Measurements from ENCODE around the gene CSH2.

Gene CSH2

DNA sequence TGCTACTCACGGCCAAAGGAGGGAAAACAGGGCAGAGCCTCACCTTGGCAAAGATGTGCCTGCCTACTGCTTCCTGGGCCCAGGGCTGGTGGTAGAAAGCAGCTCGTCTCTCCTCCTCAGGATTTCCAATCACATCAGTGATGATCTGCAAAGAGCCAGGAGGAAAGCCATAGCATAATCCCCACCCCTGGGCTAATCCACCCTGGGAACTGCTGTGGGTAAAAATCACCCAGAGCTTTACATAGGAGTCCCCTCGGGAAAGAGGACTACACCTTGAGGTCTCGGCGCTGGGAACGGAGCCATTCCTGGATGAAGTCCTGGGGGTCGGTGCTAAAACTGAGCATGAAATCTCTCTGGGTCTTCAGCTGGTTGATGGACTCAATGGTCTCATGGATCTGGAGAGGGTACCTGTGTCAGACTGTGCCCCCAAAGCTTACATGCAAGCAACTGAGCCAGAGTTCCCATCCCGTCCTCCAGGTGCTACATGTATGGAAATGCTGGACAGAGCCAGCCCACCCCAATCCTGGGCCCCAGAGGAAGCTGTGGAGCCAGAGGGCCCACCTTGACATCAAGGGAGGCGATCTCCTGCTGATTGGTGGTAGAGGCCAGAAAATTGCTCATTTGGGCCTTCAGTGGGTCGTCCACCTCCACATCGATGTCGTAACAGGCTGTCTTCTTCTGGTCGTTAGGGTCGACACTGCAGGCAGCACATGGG is 40.3 kb downstream of the CSH2 start:
- no peak for DNase-seq

DNA sequence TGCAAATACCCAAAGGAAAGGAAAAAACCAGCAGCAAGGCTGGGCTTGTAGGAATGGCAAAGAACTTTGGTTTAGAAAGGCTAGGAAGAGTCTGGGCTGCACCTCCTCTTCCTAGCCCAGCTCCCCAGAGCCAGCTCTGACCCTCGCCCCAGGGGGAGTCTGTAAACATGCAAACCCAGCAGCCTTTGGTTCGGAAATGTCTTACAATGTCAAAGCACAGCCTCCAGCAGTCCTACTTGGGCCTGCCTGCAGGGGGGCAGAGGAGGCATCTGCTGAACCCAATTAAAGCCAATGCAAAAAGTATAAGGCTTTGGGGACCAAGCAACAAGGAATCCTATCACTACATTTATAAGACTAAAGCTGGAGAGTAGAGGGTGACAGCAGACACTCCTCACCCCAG is 41.0 kb downstream of the CSH2 start:
- no peak for DNase-seq

DNA sequence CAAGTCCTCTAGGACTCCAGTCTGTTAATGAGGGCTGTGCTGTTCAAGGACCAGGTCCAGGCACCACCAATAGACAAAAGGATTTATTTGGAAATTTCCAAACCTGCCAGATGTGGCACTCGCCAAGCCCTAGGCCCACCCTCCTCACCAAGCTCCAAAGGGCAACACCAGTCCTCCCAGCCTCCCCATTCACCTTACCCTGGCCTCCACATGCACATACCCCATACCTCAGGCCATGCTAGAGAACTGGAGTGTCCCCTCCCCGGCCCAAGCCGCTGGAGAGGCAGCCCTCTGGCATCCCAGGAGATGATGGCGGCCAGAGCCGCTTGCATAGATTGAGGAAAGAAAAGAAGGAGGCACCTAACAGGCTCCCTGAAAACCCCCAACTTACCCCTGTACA is 41.5 kb downstream of the CSH2 start:
- no peak for DNase-seq

DNA sequence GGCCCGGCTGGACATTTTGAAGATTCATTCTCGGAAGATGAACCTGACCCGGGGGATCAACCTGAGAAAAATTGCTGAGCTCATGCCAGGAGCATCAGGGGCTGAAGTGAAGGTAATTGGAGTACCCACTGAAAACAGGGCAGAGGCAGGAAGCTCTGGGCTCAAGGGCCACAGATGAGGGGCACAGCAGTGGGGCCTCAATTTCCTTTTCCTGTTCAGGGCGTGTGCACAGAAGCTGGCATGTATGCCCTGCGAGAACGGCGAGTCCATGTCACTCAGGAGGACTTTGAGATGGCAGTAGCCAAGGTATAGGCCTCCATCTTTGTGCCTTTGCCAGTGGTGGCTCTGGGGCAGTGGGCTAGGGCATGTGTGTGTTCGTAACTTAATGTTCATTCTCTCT is 42.0 kb downstream of the CSH2 start:
- DNase-seq, result no peak

DNA sequence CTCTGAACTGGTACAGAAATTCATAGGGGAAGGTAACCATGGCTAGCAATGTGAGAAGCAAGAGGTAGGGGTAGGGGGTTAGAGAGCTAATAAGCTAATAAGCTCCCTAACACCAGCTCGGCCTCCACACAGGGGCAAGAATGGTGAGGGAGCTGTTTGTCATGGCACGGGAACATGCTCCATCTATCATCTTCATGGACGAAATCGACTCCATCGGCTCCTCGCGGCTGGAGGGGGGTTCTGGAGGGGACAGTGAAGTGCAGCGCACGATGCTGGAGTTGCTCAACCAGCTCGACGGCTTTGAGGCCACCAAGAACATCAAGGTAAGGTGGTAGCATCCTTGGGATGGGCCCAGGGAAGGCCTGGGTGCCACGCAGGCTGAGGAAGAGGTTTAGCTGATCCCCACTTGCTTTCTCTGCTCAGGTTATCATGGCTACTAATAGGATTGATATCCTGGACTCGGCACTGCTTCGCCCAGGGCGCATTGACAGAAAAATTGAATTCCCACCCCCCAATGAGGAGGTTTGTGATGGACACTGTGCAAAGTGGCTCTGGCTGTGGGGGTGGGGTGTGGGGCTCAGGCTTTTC is 42.5 kb downstream of the CSH2 start:
- no peak for DNase-seq

DNA sequence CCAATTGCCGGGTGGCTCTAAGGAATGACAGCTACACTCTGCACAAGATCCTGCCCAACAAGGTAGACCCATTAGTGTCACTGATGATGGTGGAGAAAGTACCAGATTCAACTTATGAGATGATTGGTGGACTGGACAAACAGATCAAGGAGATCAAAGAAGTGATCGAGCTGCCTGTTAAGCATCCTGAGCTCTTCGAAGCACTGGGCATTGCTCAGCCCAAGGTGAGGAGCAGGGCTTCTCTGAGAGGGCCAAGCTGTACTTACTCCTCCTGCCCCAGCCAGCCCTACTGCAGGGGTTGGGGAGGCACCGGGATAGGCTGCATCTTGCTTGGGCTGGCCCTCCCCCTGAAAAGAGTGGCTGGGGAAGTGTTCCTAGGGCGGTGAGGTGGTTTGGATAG is 43.2 kb downstream of the CSH2 start:
- no peak for DNase-seq

DNA sequence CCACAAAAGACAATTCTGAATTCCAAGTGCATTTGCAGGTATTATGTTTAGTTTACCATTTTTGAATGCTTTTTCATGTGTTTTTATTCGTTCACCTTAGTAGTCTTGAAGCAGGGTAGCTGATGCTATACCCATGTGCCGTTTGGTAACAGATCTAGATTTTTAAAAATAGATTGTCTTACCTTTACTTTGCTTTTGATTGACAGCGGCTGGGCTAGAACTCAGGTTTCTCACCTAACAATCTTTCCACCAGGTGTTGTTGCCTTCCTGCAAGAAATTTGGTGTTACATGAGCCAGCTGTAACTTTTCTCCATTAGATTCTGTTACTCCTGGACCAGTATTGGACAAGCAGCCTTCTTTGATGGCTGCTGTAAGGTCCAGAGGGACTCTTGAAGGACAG is 44.5 kb downstream of the CSH2 start:
- DNase-seq, result no peak

DNA sequence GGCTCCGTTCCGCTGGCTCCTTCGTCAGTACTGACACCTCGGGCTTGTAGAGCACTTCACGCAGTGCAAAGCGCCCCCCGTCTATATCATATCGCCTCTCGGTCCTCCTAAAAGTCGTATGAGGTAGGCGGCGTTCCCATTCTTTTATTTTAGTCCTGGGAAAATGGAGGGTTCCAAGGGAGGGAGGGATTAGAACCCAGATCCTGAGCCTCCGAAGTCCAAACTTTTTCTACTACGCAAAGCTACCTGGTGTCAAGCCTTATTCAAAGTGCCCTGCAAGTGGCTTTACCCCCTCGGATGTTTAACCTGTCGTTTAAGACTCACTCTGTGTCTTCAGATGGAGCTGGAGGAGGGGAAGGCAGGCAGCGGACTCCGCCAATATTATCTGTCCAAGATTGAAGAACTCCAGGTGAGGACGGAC is 45.7 kb downstream of the CSH2 start:
- no peak for DNase-seq

DNA sequence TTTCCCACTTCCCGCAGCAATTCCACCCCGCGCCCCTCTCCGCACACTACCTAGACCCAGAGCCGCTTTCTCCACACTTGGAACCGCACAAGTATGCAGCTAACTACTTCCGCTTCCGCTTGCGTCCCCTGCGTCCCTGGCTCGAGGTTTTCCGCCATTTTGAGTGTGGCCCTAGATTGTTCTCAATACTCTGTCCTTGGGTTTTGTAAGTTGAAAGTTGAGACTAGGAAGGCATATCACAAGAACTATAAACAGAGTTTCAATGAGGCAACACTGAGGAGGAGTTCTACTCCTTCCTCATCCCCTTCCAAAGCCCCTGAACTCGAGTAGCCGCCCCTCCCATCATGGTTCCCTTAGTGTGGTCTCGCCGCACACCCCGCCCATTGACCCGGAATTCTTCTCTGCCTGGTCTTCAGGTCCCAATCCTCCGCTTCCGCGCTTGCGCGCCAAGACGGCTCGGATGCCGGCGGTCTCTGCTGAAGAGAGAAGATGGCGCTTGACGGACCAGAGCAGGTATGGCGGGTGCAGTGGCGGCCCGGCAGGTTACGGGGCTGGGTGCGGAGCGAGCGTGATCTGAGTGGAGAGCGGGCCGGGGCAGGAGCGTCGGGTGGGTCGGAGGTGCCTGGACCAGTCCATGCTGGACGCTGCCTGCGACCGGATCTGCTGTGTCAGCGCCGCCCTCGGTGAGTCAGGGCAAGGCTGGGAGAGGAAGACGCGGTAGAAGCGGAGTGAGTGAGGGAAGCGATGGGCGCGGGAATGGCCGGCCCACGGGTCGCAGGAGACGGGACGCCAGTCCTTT is 46.3 kb downstream of the CSH2 start, which contains the start of the genes FTSJ3 and PSMC5:
Gene FTSJ3 (minus strand): TSS at position 662 of the 799 bp plus-strand sequence. CDS start 761 bp downstream, outside the sequence.
Gene PSMC5 (plus strand): TSS at position 430 of the 799 bp plus-strand sequence. CDS start 60 bp downstream, at position 490.
- peak; percentile 96 for DNase-seq

DNA sequence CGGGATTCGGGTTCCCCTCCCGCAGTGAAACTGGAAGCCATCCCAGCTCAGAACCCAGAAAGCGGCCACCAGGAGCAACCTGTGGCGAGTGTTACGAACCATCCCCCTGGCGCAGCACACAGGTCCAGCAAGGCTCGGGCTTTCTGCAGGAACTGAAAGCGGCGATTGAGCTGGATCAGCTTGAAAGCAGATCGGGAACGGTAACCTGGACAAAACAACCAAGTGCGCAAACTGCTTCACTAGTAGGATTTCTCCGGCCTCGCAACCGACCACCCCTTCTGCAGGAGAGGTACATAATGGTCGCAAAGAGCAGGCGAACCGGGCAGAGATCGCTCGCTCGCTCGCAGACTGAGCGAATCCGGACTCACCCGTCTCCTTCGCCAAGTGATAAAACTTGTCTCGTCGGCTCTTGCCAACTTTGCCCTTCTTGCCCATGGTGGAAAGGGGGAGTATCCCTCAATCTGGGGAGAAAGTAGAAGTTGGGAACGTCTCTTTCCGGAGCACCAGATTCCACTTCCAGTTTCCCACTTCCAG is 46.9 kb downstream of the CSH2 start:
- no peak for DNase-seq

DNA sequence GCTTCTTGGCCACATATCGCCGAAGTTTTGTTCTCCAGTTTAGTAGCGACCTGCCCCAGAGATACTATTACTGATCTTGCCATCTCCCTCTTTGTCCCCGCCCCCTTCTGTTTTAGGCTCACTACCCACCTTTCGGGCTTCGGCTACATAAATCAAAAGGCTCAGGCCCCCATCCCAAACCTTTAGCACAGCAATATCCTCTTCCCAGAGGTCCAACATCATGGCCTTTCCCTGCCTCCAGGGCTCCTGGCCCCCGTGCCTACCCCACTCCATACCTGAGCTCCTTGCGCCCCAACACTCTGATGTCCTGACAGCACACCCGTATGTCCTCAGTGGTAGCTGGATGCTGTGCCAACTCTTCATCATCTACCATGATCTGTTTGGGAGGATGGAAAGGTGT is 49.1 kb downstream of the CSH2 start:
- DNase-seq, result no peak

DNA sequence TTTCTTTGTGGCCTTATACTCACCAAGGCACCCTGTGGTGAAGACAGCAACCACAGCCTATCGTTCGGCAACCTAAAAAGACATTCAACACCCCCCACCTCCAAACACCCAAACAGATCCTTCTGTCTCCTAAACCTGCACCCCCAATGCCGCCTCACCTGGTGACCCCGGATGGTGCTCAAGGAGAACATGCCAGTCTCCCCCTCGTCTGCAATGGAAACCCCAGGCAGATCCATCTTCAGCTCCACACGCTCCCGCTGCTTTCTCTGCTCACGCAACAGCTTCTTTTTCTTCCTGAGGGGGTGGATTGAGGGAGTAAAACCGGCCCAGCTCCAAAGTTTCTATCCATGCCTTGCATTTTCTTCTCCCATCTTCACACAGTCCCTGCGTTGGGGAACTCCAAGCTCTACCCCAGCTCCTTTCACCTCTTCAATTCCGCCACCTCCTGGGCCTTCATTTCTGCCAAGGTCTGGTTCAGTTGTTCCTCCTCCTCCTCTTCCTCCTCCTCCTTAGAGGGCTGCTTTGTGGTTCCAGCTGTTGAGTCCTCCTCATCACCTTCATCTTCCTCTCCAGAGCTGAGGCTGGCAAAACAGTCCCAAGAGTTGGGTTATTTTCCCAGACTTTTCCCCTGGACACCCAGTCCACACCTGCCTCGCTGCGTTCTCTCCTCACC is 49.7 kb downstream of the CSH2 start:
- no peak for DNase-seq

DNA sequence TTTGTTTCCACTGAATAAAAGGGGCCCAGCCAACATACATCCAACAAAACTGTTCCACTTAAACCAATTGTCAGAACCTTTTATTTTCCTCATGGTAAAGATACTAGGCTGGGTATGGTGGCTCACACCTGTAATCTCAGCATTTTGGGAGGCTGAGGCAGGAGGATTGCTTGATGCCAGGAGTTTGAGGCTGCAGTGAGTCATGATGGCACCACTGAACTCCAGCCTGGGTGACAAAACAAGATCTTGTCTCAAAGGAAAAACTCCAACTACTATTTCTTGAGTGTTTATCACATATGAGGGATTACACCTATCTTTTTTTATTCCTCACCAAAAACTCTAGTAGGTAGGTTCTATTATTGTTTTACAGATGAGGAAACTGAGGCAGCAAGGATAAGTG is 50.9 kb downstream of the CSH2 start:
- no peak for DNase-seq

All from CD4-positive, alpha-beta T cell treated with Interleukin-21 for 1 hour (primary cell).